ENCODE results near the gene OBSL1.

OBSL1 gene

DNA sequence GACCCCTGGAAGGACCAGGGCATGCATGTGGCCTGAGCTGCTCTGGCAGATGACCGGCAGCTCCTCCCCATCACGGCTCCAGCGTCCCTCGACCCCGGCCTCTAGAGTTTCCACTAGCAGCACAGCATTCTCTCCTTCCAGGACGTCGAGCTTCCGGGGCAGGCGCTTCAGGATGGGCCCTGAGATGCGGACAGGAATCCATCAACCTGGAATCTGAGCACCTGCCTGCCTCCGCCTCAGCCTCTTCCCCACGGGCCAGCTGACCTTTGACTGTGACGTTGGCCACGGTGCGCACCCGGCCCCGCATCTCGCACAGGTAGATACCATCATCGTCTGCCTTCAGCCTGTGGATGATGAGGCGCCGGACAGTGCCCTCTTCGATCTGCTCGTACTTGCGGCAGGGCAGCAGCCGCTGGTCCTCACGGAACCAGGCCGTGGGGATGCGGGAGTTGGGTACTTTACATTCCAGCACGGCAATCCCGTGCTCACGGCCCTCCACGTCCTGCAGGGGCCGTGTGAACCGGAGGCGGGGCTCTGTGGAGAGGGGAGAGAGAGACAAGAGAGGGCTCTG, 3.5 kb downstream of the OBSL1 start:
- TF ChIP-seq, protein P1, sequence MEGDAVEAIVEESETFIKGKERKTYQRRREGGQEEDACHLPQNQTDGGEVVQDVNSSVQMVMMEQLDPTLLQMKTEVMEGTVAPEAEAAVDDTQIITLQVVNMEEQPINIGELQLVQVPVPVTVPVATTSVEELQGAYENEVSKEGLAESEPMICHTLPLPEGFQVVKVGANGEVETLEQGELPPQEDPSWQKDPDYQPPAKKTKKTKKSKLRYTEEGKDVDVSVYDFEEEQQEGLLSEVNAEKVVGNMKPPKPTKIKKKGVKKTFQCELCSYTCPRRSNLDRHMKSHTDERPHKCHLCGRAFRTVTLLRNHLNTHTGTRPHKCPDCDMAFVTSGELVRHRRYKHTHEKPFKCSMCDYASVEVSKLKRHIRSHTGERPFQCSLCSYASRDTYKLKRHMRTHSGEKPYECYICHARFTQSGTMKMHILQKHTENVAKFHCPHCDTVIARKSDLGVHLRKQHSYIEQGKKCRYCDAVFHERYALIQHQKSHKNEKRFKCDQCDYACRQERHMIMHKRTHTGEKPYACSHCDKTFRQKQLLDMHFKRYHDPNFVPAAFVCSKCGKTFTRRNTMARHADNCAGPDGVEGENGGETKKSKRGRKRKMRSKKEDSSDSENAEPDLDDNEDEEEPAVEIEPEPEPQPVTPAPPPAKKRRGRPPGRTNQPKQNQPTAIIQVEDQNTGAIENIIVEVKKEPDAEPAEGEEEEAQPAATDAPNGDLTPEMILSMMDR (IDR thresholded peaks at IDR 0.05; ENCODE audit: low read depth, low read length, missing control alignments), result no peak
- DNase-seq (ENCODE audit: extremely low read depth, low read depth), result no peak
- no peak overlapping the region for H3K4me3 ChIP-seq (replicated peaks; ENCODE audit: low read depth, low read length)

DNA sequence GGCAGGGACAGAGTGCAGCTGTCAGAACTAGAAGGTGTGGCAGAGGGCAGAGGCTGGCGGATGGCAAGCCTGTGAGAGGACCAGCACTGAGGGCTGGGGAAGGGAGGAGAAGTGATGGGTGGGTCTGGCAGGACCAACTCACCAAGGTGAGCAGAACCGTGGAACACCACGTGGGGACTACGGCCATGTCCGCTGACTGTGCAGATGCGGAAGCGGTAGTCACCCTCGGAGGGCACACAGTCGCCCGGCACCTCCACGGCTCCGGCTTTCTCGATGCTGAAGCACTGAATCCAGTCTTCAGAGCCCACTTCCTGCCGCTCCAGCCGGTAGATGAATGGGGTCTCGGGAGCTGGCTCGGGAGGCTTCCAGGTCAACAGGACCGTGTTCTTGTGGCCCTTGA, 4.2 kb downstream of the OBSL1 start:
- no peak for DNase-seq (ENCODE audit: extremely low read depth, low read depth)
- H3K4me3 ChIP-seq (replicated peaks; ENCODE audit: low read depth, low read length), result no peak overlapping the region
- TF ChIP-seq, protein P1 (IDR thresholded peaks at IDR 0.05; ENCODE audit: low read depth, low read length, missing control alignments), result no peak

DNA sequence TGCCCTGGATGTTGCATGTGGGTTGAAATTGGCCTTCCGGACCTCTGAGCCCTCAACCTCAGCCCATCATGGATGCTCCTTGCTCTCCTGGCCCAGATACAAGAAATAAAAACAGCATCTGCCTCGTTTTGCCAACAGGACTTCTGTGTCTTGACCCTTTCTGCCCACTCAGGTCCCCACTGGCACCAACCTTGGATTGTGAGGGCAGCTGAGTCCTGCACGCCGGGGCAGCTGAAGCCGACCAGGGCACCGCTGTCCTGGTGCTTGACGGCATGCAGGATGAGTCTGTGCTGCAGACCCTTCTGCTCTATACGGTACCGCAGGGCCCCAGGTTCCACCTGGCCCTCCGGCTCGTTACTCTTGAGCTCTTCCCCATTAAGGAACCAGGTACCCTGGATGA, 4.7 kb downstream of the OBSL1 start:
- no peak for DNase-seq (ENCODE audit: extremely low read depth, low read depth)
- H3K4me3 ChIP-seq (replicated peaks; ENCODE audit: low read depth, low read length), result no peak overlapping the region

DNA sequence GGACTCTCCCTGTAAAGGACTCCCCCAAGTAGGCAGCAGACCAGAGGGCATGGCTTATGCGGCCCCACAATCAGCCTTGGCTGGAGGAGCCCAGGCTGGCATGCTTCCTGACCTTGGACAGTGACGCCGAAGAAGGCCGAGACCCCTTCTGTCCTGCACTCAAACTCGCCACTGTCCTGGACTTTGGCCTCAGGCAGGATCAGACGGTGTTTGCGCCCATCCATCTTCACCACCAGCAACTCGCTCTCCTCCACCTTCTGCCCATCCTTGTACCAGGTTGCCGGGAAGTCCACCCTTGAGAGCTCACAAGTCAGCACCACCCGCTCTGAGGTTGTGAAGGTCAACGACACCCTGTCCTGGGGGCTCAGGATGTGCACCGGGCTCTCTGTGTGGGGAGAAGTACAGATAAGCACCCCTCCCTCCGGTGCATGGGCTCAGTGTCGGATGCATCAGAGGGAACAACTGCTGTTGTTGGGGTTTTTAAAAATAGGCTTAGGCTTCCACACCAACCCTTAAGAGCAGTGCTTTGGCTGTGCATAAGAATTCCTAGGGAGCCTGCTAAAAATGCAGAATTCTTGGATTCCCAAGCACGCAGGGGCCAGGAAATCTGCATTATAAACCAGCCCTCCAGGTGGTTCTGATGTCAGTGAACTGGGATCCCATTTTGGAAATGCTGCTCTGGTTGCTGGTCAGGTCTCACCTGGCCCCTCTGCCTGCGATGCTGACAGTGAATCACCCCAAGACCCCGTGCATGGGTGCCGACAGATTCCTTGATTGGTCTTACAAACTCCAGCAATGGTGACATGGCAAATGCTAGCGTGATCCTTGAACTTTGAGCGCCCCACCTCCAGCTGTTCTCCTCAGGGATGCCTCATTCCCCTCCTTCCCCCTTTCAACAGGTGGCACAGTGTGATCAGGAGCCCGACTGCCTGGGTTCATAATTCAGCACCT, 5.9 kb downstream of the OBSL1 start:
- DNase-seq (ENCODE audit: extremely low read depth, low read depth), result no peak
- H3K4me3 ChIP-seq (replicated peaks; ENCODE audit: low read depth, low read length), result no peak overlapping the region
- TF ChIP-seq, protein P1 (IDR thresholded peaks at IDR 0.05; ENCODE audit: low read depth, low read length, missing control alignments), result no peak

More for the DNA sequence above, 4.7 kb downstream of the OBSL1 start:
- TF ChIP-seq, protein P1 (IDR thresholded peaks at IDR 0.05; ENCODE audit: low read depth, low read length, missing control alignments), result no peak

DNA sequence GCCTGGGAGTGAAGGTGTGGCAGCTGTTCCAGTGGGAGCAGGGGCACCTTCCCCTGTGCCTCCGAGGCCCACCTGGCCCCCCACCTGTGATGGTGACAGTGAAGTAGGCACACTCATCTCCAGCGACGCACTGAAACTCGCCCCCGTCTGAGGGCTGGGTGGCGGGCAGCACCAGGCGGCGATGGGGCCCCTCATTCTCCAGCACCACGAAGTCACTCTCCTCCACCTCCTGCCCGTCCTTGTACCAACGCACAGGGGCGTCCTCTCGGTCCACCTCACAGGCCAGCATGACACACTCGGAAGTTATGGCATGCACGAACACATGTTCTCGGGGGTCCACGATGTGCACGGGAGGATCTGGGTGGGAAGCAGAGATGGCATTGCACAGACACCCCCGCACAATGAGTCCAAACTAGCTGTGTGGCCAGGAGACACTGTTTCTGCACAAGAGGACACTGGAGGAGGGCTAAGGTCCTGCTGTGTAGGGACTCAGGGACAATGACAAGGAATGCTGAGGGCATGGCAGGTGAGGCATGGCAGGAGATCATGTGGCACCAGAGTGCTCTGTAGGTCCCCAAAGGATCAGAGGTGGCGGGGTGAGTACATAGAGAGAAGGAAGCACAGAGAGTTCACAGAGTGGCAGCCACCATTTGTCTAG, 7.9 kb downstream of the OBSL1 start:
- no peak for DNase-seq (ENCODE audit: extremely low read depth, low read depth)
- TF ChIP-seq, protein P1 (IDR thresholded peaks at IDR 0.05; ENCODE audit: low read depth, low read length, missing control alignments), result no peak

DNA sequence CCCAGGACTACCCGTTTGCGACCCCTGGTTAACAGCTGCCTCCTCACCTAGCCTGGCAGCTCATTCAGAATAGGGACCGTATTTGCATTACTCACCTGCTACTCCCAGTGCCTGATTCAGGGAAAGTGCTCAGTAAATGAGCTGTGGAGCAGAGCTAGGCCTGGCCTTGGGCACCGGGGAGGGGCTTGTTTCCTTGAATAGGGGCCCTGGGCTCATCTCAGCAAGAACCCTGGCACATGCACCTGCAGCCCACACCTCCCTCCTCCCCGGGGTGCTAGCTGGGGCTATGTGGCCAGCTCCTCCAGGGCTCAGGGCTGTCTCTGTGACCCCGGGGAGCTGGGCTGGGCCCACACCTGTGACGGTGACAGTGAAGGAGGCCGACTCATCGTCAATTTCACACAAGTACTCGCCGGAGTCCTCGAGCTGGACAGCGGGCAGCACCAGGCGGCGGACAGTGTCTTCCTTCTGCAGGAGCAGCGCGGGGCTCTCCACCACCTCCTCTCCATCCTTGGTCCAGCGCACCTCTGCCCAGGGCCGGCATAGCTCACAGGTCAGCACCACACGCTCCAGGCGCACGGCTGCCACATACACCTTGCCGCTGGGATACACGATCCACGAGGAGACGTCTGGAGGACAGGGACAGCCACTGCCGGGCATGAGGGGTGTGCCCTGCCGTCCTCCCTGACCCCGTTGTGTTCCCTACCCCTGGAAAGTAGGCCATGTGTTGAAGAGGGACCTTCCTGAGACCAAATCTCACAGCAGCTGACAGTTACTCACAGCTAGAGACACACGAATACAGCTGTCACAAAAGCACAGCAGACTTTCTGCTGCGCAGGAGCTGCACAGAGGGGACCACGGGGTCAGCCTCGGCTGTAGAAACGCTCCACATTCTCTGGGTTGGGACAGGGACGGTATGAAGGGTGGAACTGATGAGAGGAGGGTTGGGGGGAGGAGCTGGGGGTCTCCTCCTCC, 9.0 kb downstream of the OBSL1 start:
- TF ChIP-seq, protein P1 (IDR thresholded peaks at IDR 0.05; ENCODE audit: low read depth, low read length, missing control alignments), result no peak
- no peak overlapping the region for H3K4me3 ChIP-seq (replicated peaks; ENCODE audit: low read depth, low read length)
- DNase-seq (ENCODE audit: extremely low read depth, low read depth), result no peak

More for the DNA sequence above, 7.9 kb downstream of the OBSL1 start:
- no peak overlapping the region for H3K4me3 ChIP-seq (replicated peaks; ENCODE audit: low read depth, low read length)
